Islet of Langerhans (tissue), 1 donor: ENCODE measurements around the gene LDLRAD2.
"Not testable (repeated sequence)": the region's sequence is repeated elsewhere in the genome, so short reads cannot be mapped to it uniquely, and the experiment has no call there.

Experiments used
- FAIRE-seq: peaks from one replicate; lab custom pipeline; 2011; peaks lifted over from hg19 to GRCh38; lab: Jason Lieb, UNC

LDLRAD2 gene

DNA sequence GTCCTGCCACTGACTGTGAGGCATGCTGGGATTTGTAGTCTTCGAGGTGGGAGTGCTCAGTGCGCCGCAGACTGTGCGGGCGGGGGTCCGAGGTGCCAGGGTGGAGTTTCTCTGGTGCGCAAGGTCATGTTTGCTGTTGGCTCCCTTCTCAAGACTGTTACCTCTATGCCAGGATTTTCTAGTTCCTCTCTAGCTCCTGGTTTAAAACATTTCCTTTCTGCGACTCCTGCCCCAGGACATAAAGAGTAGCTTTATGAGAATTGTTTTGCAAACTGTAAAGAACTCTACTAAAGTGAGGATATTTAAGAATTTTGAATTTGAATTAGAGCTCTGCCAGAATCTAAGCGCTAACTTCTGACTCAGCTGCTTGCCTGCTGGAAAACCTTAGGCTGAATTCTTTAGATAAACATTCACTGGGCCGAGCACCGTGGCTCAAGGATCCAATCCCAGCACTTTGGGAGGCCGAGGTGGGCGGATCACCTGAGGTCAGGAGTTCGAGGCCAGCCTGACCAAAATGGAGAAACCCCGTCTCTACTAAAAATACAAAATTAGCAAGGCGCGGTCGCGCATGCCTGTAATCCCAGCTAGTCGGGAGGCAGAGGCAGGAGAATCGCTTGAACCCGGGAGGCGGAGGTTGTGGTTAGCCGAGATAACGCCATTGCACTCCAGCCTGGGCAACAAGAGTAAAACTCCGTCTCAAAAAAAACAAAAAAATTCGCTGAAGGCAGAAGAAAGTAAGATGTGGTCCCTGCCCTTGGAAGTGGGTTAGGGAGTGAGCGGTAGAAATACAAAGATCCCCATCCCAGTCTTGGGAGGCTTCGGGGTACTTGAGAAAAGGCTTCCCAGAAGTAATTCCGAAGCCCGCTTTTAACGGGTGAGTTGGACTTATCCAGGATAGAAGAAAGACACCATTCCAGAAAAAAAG, 28.1 kb upstream of the LDLRAD2 start:
- no peak for FAIRE-seq

- not testable (repeated sequence) for FAIRE-seq
Observed at GRCh38 chr1:21785764-21786163, 26.3 kb upstream of the LDLRAD2 start.

- FAIRE-seq = no peak
Observed at GRCh38 chr1:21786640-21787039, 25.4 kb upstream of the LDLRAD2 start.

GRCh38 chr1:21793104-21793503, 19.0 kb upstream of the LDLRAD2 start:
- no peak for FAIRE-seq

DNA sequence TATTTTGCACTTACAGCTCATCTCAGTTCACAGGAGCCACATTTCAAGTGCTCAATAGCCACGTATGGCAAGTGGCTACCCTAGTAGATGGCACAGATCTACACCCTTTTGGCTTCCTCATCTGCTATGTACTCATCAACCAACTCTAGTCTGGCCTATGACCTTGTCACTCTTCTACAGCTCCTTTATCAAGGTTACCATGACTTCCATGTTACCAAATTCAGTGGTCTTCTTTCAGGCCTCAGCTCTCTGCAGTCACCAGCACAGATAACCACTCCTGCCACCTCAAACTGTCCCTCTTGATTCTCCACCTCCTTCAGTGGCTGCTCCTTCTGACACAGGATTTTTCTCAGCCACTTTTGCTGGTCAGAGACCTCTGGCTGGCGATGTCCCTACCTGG, 17.4 kb upstream of the LDLRAD2 start:
- no peak for FAIRE-seq

DNA sequence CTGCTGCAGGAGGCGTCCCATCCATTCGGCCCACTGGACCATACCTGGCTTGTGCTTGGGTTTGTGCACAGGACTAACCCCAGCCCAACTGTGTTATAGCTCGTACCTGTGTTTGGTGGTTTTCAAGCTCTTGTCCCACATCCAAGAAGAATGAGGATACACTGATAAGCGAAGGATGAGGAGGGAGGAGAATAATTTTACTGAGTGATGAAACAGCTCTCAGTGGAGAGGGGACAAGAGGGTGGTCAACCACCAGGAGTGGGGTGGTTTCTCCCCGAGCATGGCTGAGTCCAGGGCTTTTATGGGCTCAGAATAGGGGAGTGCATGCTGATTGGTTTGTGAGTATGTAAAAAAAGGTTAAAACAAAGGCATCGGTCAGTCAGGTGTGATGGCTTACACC, 17.0 kb upstream of the LDLRAD2 start:
- FAIRE-seq = no peak

DNA sequence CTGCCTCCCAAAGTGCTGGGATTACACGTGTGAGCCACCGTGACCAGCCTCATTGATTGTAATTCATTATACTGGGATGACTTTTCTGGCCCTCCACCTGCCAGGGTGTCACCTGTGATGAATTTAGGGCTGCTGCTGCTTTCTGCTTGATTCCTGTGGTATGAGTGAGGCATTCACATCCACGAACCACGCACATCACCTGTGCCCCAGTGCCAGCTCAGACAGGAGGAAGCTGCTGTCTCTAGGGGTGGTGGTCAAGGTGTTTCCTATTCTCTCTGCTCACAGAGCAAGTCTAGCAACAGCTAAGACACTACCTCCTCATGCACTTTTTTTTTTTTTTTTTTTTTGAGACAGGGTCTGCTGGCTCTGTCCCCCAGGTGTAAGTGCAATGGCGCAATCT, 12.3 kb upstream of the LDLRAD2 start:
- no peak for FAIRE-seq

DNA sequence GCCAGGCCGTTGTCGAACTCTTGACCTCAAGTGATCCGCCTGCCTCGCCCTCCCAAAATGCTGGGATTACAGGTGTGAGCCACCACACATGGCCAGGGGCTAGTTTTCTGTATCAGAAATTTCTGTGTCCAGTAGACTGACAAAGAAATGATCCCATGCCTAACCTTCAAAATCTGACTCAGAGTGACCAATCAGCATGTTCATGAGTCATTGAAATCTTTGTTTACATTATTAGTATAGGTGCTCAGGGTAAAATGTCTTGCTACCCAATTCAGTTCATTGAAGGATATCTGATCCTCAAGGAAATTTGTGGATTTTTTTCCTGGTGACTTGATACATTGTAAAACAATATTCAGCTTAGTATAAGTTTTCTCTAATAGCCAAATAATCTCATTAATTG, 11.0 kb upstream of the LDLRAD2 start:
- FAIRE-seq = no peak

- no peak for FAIRE-seq
Observed at GRCh38 chr1:21804536-21804935, 7.5 kb upstream of the LDLRAD2 start.

DNA sequence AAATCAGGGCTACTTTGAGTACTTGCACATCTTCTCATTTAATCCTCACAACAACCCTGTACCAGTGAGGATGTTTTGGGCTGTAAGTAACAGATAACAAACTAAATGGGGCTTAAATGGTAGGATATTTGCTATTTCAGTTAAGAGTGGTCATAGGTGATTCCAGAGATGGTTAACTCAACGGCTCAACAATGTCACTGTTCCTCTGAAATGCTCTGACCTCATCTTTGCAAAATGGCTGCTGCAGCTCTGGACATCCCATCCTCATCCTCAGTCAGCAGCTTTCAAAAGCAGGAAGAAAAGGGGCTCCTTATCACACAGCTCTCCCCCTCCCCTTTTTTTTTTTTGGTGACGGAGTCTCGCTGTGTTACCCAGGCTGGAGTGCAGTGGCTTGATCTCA, 1.5 kb downstream of the LDLRAD2 start:
- no peak for FAIRE-seq

- no peak for FAIRE-seq
Observed at GRCh38 chr1:21814241-21814918, 2.3 kb downstream of the LDLRAD2 start.

GRCh38 chr1:21814981-21815582, 3.0 kb downstream of the LDLRAD2 start:
- no peak for FAIRE-seq

DNA sequence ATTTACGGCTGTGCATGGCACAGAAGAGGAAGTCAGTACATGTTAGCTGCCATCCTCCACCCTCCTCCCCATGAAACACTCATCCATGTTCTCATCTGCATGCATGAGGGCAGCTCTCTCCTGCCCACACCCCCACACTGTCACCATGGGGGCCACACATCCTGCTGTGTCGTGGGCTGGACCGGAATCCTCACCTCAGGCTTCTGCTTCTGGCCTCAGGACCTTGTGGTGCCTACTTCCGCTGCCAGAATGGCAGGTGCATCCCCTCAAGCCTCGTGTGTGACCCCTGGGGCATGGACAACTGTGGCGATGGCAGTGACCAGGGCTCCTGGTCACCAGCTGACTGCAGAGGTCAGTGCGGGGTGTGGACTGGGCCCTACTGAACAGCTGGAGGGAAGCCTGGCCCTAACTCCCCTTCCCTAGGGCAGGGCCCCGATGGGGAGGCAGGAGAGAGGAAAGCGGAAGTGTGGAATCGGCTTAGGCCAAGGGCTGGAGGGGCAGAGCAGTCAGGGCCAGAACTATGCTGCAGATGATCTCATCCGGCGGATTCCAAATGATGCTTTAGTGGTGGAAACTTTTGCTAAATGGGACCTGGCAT, 3.8 kb downstream of the LDLRAD2 start:
- FAIRE-seq = no peak

DNA sequence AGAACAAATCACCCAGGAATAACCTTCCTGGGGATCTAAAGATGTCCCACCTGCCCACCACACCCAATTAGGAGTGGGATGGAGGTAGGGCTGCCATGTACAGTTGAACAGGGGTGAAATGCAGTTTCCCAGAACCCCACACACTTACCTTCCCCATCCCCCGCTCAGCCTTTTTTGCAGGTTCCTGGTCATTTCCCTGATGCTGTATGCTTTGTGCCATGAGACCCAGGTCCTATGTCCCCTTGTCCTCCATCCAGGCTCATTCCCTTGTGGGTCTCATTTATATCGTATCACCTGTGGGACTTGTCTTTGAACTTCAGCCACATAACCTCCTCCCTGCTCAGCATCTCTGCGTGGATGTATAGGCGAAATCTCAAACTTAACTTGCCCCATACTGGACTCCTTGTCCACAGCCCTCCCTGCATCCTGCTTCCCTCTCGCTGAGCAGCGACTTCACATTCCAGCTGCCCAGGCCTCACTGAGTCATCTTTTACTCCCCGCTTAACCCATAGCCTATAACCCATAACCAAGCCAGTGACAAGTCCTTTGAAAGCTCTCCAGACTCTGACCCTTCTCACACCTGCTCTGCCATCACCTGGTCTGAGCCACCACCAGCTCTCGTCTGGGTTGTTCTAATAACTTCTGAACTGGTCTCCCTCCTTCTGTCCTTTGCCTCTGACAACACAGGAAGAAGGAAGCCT, 4.7 kb downstream of the LDLRAD2 start:
- FAIRE-seq = no peak

DNA sequence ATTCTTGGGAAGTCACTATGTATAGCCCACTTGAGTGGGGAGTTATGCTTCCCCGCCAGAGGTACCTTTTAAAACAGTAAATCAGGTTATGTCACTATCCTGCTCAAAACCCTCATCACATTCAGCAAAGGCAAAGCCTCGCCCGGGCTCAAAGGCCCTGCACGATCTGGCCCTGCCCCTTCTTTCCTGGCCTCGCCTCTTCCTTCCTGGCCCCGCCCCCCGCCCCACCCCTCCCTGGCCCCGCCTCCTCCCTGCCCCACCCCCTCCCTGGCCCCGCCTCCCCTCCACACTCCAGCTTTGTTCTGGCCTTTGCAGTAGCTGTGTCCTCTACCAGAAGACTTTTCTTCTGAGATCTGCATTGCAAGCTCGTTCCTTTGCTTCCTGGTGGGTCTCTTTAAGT, 6.6 kb downstream of the LDLRAD2 start:
- FAIRE-seq = no peak

DNA sequence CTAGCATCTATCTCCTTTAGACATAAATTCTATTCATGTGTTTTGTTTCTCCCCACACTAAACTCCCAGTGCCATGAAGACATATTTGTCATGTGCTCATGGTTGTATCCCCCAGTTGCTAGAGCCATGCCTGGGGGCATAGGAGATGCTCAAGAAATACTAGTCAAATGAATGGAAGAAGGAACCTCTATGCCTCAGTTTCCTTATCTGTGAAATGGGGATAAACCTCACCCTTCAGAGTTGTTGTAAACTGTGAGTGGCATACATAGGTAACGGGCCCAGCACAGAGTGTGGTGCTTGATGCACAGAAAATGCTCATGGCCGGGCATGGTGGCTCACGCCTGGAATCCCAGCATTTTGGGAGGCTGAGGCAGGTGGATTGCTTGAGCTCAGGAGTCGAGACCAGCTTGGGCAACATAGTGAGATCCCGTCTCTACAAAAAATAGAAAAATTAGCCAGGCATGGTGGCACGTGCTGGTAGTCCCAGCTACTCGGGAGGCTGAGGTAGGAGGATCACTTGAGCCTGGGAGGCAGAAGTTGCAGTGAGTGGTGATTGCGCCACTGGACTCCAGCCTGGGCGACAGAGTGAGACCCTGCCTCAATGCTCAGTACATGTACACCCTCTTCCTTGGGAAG, 8.7 kb downstream of the LDLRAD2 start:
- FAIRE-seq = no peak

GRCh38 chr1:21821385-21822019, 9.4 kb downstream of the LDLRAD2 start:
- FAIRE-seq = no peak

- no peak for FAIRE-seq
Observed at GRCh38 chr1:21822349-21822748, 10.3 kb downstream of the LDLRAD2 start.

DNA sequence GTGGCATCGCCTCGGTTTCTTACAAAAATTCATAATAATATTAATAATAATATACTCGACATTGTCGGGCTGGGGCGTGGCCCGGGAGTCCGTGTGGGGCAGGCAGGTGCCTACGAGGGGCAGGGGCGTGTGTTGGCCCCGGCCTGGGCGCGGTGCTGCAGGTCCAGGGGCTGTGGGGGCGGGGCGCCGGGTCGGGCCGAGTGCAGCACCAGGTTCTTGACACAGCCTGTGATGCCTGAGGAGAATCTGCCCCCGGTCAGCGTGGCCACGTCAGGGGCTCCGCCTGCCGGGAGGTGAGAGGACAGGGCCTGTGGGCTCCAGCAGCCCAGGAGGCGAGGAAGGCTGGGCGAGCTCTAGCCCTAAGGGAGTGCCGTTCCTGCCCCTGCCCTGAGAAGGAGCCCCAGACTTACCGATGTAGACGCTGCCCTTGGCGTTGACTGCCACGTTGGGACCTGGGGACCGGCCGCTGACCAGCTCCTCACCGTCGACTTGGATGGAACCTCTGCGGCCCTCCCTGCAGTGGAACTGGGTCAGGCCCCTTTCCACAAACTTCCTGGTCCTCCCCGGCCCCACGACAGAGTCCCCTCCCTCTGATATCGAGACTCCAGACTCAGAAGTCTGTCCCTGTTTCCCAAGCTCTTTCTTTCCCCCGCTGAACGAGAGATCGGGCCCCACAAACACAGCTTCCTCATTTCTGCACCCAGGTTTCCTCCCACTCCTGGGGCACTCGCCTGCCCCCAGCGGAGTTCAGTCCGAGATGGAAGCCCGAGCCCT, 11.3 kb downstream of the LDLRAD2 start:
- FAIRE-seq = no peak

DNA sequence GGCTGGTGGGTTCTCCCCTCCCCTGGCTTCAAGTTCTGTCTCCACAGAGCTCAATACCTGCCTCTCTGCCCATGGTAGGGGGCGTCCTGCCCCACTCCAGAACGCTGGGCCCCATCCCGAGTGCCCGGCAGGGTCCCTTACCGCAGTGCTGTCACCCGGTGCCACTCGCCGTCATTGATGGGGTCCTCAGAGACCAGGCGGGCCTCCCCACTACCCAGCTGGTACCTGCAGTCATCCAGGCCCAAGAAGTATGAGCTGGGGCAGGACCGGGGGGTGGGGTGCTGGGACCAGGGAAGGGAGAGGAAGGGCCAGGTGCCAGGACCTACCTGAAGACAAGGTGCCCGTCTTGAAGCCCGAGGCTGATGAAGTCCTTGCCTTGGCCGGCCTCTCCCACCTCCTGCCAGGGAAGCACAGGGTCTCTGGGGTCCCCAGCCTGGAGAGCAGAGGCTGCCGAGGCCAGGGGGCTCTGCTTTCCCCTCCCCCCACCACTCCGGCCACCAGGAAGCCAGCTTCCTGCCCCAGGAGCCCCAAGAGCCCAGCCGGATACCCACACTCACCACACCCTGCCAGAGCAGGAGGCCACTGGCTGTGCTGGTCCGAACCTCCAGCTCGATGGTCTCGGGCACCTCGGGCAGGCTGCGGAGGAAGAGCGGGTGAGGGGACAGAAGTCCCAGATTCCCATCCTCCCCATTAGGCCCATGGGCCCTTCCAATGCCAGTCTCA, 12.1 kb downstream of the LDLRAD2 start:
- FAIRE-seq = no peak
